Kidney glomerular epithelial cell (primary cell): ENCODE measurements around the gene NYAP2.

Experiments
- DNase-seq: peaks from one replicate; lab custom pipeline; 2025; lab: John Stamatoyannopoulos, UW

NYAP2 gene

DNA sequence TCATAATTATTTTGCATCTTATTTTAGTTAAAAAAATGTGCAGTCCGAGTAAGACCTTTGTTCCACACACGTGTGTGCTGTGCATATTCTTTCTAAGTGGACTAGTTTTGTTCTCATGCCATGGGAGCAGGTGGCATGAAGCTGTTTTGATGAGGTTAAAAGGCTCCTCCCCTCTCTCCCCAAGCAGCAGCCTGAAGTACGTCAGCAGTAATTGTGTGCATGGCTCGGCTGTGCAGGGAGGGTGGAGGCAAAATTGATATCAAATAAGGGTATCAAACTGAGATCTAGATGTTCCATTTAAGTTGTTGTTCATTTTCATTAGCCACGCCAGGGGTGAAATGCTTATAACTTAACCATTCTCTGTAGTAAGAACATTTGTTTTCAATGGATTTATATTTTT is at the start of gene NYAP2:
Gene NYAP2 (plus strand): TSS at position 207 of the 400 bp plus-strand sequence. CDS start 9,171 bp downstream, outside the sequence.
- DNase-seq: no peak

DNA sequence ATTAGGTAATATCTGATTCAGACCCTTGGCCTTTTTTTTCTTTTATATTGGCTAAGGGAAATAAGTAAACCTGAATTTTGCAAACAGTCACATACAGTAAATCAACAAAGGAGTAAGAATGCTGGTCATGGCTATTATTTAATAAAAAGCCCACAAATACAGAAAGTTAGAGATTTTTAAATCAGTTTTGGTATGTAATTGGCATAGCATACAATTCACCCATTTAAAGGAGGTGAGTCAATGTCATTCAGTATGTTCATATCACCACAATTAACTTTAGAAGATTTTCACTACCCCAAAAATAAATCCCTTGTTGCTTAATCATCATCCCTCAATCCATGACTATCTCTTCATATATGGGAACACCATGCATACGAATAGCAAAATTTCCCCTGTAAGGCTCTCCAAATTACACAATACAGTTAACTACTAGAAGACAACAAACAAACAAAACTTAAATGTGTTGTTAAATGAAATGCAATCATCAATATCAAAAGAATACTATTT is 45.9 kb upstream of the NYAP2 start:
- DNase-seq: no peak

DNA sequence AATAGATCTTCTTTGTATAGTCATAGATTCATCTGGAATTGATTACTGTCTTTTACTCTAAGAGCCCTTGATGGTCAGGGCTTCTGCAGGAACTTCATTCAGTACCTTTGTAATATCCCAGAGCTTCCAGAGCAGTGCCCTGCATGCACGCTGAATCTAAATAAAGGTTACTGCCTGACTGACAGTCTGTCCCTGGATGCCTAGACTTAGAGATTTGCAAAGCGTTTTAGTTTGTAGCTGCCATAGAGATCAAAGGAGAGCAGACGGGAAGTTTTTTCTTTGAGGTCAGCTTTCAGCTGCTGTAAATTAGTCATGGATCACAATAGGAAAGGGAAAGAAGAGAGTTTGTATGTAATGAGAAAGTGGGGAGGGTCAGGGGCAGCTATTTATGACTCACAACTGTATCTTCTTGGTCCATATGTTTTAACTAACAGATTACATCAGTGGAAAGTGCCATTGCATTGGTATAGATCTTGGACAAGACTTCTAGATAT is 45.2 kb upstream of the NYAP2 start:
- peak; percentile 58 for DNase-seq

DNA sequence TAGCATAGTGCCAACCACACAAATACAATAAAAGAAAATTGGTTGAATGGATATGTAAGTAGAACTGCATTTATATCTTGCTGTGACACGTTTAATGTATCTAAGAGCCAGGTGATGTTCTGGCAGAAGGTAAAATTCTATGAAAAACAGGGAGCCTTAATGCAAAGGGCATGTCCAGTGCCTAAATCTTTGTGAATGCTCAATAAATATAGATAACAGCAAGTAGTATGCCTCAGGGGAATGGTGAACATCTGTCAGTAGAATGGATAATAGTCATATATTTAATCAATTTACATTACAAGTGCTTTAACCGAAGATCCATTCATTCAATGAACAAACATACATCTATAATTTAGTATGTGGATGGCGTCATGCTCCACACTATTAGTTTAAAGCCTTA is 43.7 kb upstream of the NYAP2 start:
- no peak for DNase-seq

DNA sequence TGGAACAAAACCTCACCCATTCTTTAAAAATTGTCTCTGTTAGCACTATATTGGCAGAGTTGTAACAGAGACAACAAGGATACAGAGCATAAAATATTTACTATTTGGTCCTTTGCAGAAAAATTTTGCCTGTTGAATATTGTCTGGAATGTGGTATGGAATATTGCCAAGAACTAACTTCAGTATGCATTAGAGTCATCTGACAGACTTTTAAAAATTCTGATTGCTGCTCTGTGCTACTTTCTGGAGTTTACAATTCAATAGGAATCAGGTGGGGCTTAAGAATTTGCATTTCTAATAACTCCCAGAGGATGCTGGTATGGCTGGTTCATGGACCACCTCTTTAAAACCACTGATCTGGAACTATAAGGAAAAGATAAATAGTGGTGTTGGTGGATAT is 32.8 kb upstream of the NYAP2 start:
- no peak for DNase-seq

DNA sequence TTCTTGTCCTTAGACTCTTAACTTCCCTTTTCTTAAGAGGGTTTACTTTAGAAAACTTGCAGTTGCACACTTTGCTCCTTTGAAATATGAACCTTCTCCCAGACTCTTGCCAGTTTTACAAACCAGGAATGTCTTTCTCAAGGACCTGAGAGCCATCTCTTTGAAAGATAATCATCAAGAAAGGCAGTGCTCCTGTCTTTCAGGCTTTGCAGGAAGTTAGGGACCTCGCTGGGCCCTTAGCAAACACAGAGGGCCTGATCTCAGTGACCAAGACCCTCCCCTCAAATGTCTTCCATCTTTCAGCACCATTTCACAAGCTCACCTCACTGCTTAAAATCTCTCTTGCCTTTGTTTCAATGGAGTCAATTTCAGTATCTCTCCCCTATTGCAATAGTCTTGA is 32.0 kb upstream of the NYAP2 start:
- no peak for DNase-seq

DNA sequence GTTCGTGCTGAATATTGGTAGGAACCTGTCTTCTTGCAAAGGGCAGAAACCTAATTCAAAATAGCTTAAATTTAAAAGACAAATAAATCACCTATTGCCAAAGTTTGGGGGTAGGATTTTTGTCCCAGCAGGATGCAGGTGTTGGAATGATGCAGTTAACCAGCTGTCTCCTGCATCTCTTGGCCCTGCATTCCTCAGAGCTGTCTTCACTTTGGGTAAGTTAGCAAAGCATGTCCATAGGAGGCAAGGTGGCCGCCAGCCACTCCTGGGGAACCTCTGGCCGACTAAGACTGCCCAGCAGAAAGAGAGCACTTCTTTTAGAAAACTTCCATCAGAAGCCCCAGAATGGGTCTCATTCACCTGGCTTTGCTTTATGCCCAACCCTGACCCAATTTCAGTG is 20.5 kb upstream of the NYAP2 start:
- no peak for DNase-seq

DNA sequence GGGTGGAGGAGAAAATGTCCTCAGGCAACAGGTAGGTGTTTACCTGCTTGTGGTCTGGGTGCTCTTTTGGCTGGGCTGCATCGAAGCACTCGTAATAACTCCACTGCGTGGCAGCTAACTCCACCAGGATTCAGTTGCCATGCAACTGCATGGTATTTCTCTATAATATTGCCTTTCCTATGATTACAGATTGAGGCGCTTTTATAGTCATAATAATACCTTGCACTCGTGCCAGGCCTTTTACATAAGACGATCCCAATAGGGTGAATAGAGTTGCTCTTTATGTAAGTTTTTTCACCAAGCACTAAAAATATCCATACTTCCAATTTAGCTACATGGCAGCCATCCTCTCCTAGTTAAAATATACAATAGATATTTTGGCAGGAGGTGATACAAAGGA is 19.7 kb upstream of the NYAP2 start:
- no peak for DNase-seq

DNA sequence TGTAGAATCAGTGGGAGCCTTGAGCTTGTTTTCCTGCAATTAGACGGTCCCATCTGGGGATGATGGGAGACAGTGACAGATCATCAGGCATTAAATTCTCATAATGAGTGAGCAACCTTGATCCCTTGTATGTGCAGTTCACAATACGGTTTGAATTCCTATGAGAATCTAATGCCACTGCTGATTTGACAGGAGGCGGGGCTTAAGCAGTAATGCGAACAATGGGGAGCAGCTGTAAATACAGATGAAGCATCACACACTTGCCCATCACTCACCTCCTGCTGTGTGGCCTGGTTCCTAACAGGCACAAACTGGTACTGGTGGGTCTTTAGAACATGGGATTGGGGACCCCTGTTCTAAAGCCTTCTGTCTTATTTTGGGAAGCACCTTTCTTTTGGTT is 17.9 kb upstream of the NYAP2 start:
- DNase-seq: no peak

DNA sequence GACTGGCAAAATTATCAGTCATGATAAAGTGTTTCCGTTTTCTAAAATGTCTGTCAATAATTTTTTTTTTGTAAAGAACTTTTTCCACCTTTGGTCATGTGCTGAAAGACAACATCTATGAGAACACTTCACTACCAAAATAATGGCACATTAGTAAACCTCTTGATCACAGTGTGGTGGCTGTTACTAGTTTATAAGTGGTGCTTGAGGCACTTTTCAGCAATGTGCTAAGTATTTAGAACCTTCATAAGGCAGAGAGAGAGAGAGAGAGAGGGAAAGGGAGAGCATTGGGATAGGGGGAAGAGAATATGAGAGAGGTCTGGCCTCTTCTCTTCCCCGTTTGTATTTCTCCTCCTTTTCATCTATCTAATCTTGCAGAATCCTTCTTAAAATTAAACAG is 1.1 kb upstream of the NYAP2 start:
- no peak for DNase-seq

DNA sequence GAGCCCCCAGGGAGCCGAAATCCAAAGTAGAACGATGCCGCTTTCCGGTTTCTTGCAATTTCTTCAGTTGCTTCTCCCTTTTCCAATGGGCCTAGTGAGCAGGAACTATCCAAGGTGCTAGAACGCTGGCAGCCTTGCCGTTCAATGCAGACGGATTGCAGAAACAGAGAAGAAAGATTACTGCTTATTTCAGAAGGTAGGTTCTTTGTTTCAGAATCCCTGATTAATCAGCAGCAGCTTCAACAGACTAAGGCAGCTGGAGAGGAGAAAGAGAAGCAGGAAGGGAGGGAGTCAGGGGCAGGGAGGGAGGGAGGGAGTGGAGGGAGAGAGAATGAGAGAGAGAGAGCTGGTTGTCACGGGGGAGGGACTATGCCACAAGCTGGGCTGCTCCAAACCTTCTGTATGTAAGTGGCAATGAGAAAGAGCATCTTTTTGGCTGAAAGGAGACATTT is 576 bp downstream of the NYAP2 start:
- DNase-seq: peak; percentile 15

DNA sequence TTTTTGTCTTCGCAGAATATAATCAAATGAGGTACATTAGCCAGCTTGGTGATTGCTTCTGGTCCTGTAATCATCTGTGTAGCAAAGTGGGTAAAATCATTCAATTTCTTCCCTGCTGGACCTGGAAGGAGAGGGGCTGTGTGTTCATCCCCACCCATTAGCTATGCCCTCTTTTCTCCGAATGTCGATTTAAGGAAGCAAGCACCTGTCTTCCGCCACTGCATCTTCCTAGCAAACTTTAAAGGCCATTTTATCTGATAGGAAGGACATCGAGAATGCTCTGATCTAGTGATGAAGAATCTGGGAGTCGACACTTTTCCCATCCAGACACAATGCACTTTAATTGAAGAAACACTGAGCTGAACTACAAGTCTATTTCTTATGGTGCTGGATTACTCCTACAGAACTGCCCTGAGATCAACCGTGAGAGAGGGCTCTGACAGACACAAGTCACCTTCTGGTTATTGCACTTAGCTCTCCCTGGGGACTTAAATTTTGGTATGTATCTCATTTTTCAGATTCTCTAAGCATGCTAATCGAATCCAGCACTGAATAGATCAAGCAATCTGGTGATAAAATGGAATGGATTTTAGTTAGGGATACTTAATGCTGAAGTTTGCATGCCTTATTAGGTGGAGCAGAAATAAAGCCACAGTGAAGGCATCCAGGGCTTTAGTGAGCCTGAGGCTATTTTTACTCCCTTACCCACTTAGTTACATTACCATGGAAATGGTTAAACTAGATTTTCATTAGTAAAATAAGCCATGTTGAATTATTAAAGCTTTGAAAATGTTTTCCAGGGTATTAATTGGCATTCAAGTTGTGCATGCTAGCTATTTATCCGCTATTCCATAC is 1.3 kb downstream of the NYAP2 start:
- DNase-seq: no peak

DNA sequence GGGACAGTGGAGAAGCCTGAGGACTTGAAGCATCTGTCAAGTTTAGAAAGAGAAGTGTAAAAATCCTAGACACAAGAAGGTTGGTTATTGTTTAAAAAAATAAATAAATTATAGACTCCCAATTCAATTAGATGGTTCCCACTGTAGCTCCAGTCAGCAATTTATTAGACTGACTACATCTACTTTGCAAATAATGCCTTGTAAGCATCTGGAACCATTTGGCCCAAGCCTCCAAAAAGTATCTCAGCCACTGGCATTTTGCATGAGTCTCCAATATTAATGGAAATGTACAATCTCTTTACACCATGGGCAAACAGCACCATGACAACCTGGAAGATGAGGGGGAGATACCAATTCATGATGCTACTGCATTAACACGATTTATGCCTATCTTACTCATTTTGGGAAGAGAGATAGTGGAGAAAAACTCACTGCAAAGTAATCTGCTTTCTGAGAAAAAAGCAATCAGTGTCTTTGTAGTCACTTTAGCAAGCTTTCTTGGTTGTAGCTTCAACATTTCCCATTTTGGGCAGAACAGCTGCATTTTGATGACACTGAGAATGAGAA is 2.8 kb downstream of the NYAP2 start:
- no peak for DNase-seq

DNA sequence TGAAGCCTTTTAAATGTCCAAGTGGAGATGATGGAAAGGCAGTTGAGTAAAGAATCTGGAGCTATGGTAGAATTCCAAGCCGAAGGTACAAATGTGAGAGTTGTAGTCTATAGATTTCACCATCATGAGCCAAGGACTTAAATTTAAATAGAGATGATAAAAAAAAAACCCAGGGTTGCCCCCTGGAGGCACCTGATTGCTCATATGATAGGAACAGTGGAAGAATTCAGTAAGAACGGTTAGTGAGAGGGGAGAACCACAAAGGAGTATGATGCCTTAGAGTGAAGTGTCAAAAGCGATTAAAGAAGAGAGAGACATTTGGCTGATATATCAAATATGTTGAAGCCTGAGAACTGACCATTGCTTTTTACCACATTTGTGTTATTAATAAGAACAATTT is 11.9 kb downstream of the NYAP2 start:
- no peak for DNase-seq

DNA sequence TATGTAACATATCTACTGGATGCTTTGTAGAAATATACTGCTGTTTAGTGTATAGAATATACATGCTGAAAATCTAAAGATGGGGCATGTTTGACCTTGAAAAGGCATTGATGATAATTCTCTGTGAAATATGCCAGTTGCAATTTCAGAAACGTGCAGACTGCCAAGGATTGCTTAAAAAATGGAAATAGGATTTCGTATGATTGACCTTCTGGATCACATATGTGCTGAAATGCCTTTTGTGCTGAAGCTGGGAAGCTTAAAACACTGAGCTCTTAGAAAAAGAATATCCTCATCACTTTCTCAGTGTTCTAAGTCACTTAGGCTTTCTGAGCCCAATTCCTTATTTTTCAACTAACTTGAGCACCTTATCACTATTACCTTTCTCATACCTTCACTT is 14.3 kb downstream of the NYAP2 start:
- DNase-seq: no peak

DNA sequence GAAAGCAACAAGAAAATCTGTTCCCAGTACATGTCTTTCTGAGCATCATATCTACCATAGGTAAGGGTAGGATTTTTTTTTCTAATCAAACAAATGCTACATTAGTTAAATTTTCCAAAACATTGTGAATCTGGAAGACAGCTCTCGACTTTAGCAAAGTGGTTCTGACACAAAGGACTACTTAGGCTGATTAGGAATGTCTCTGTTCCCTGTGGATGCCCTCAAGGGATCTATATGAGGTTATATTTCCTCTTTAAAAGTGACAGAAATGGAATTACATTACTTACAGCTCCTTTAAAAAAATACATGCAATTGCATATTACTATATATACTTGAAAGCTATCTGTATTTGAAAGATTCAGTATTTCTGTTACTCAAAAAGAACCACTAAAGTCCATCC is 15.4 kb downstream of the NYAP2 start:
- no peak for DNase-seq

DNA sequence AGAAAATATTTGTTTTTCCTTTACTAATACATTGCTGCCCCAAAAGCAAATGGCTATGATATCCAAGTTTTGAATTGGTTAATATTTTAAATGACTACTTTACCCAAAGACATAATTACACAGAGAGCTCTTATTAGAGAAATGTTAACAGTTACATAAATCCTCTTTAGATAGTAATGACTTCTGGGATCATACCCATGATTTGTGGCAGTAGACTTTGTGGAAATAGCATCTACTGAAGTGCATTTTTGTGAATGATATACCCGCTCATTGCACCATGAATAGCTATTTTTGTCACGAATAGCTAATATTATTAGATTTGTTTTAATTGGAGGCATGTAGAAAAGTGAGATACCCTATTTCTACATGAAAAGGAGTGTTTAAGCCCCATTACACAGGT is 15.8 kb downstream of the NYAP2 start:
- no peak for DNase-seq

DNA sequence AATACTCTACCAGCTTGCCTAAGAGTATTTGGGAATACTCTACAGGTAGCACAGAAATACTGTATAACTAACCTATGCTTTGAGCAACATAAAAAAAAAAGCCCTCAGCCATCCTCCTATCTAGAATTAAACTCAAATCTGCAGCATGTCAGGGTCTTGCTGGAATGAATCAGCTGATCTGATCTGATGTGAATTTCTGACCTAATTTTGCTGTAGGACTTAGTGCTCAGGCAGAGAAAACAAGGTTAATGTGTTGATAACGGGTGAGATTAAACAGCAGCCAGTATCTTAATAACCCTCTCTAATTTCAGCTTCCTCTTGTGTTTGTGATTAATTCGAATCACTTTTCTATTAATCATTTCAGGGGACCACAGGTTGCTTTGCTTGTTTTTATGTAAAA is 16.3 kb downstream of the NYAP2 start:
- no peak for DNase-seq

DNA sequence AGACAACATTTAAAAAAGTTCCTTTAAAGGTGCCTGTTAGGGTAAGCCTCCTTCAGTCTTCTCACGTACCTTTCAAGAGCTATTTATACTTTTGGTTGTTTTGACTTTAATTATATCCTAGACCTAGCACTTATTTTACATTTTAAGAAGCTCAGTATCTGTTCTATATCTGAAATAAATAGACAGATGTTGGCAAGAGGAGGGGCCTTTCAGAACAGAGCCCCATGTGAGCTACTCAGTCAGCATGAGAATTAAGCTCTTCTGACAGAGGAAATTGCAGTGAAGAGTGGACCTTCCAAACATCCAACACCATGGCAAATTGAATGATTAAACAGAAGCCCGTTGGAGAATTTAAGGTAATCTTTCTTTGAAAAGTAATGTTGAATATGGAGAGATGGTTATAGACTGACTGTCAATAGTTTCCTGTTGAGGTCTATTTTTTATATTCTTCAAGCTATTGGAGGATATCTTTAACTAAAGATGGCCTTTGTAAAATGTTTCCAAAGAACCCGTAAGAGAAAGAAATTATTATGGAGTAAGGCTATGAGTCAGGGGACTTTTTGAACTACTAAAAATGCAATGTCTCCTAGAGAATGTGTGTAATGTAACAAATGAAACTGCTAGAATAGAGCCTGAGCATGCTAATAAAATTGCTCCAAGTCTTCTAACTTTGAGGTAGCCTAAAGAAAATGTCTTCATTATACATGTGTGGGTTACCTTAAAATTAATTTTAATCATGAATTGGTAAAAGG is 17.3 kb downstream of the NYAP2 start:
- no peak for DNase-seq

DNA sequence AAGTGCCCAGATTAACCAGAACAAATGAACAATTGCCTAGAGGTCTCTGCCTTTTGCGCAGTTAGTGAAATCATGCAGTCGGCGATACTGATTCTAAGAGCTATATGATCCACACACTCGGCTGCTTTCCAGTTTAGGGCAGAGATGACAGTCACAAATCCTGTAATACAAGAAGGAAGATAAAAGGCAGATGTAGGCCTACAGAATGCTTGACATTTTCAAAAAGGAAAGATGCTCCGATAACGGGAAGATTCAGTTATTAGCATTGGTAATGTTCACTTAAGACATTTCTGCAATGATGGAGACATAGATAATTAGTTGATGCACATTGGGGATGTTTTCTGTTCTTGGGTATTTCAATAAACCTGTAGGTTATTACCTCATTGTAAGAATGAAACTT is 19.5 kb downstream of the NYAP2 start:
- DNase-seq: no peak

DNA sequence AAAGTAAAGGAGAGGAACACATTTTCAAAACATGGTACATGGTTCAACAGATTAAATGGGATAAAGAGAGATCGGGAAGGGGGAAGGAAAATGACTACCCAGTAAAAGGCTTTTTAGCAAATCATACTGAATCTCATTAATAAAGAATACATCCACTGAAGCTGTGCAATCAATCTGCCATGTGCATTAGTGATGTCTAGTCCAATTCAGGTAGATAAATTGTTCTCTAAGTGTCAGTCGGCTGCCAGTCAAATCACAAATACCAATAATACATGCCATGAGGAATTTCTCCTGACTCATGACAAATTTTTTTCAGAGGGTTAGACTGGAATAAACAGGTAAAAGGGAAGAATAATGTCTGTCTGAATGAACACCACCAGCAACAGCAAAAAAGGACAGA is 22.6 kb downstream of the NYAP2 start:
- no peak for DNase-seq

DNA sequence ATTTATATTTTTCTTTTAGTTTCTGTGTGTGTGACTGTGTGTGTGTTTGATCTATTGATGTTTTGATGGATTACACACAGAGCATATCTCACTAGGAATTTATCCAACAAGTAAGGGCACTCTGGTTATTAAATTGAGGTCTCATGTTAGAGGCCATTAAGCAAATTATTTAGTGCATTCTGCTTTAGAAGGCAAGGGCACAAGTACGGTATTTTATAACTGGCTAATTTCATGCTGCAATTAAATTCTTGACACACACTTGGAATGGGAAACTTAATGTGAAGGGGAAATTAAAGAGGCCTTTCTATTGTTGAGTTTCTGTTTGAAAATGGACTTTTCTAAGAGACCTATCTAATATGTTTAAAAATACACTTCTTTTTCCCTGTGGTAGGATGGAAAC is 25.8 kb downstream of the NYAP2 start:
- no peak for DNase-seq

DNA sequence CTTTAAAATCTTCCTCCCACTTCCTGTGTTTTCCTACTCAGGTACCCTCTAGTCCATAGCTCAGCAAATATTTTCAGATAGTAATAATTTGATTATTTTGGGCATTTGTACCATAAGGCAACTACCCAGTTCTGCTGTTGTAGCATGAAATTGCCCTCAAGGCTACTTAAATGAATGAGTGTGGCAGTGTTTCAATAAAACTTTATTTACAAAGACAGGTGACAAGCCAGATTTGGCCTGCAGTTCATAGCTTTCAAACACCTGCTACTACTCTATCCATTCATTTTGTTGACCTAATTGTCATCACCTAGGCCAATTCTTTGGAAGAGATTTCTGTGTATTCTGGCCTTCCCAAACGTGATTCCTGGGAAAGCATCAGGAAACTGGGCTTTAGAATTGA is 28.9 kb downstream of the NYAP2 start:
- DNase-seq: no peak
